ENCODE data around the gene GPR162.

DNA sequence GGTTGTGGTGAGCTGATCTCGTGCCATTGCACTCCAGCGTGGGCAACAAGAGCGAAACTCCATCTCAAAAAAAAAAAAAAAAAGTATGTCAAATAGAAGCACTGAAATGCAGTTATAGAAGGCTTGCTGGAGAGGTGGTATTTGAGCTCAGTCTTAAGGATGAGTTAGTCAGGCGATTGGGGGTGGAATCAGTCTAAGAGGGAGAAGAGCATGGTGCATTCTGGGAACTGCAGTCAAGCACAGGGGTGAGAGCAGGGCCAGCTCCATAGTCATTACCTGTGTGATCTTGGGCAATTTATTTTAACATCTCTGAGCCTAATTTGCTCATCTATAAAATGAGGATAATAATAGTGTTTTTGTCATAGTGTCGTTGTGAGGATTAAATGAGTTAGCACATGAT is 13.3 kb downstream of the GPR162 start:
- TF ChIP-seq, protein P1, sequence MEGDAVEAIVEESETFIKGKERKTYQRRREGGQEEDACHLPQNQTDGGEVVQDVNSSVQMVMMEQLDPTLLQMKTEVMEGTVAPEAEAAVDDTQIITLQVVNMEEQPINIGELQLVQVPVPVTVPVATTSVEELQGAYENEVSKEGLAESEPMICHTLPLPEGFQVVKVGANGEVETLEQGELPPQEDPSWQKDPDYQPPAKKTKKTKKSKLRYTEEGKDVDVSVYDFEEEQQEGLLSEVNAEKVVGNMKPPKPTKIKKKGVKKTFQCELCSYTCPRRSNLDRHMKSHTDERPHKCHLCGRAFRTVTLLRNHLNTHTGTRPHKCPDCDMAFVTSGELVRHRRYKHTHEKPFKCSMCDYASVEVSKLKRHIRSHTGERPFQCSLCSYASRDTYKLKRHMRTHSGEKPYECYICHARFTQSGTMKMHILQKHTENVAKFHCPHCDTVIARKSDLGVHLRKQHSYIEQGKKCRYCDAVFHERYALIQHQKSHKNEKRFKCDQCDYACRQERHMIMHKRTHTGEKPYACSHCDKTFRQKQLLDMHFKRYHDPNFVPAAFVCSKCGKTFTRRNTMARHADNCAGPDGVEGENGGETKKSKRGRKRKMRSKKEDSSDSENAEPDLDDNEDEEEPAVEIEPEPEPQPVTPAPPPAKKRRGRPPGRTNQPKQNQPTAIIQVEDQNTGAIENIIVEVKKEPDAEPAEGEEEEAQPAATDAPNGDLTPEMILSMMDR (IDR thresholded peaks at IDR 0.05) = no peak
- no peak for TF ChIP-seq POLR2A (IDR thresholded peaks at IDR 0.05)
